COLO668 (cell line): Measurements from ENCODE around the gene CARD9.
"Not testable (repeated sequence)": the region's sequence is repeated elsewhere in the genome, so short reads cannot be mapped to it uniquely, and the experiment has no call there.

Source experiments
- DNase-seq: peaks from one replicate; lab custom pipeline; 2025; ENCODE audit not compliant: unreplicated experiment; lab: John Stamatoyannopoulos, UW

Gene CARD9

GRCh38 chr9:136373300-136374182 is at the start of gene CARD9:
Gene CARD9, minus strand, starts transcription at chr9:136373669. Its CDS starts 1,591 bp downstream, at chr9:136372078.
- no peak for DNase-seq

GRCh38 chr9:136422876-136423275 is 49.4 kb upstream of the CARD9 start:
- no peak for DNase-seq

GRCh38 chr9:136421791-136422190 is 48.3 kb upstream of the CARD9 start:
- DNase-seq: no peak

GRCh38 chr9:136419092-136419420 is 45.6 kb upstream of the CARD9 start:
- no peak for DNase-seq

GRCh38 chr9:136418182-136419091 is 45.0 kb upstream of the CARD9 start:
- no peak for DNase-seq

- DNase-seq: no peak
Measured at GRCh38 chr9:136416914-136417313, 43.4 kb upstream of the CARD9 start.

- no peak for DNase-seq
Measured at GRCh38 chr9:136416427-136416826, 43.0 kb upstream of the CARD9 start.

GRCh38 chr9:136412962-136413361 is 39.5 kb upstream of the CARD9 start:
- no peak for DNase-seq

GRCh38 chr9:136411378-136411777 is 37.9 kb upstream of the CARD9 start:
- no peak for DNase-seq

- peak; percentile 92 for DNase-seq
Measured at GRCh38 chr9:136410500-136411287, 37.2 kb upstream of the CARD9 start, which contains the start of the genes ENTR1 and PMPCA. Gene ENTR1, minus strand, starts transcription at chr9:136410614. Its CDS starts 217 bp downstream, at chr9:136410397. Gene PMPCA, plus strand, starts transcription at chr9:136410658. Its CDS starts 11 bp downstream, at chr9:136410669.

GRCh38 chr9:136409557-136410455 is 36.3 kb upstream of the CARD9 start:
- peak; percentile 53 for DNase-seq

- no peak for DNase-seq
Measured at GRCh38 chr9:136407911-136408310, 34.4 kb upstream of the CARD9 start.

GRCh38 chr9:136407061-136407460 is 33.6 kb upstream of the CARD9 start:
- DNase-seq: not testable (repeated sequence)

GRCh38 chr9:136405904-136406303 is 32.4 kb upstream of the CARD9 start:
- DNase-seq: not testable (repeated sequence)

GRCh38 chr9:136405481-136405880 is 32.0 kb upstream of the CARD9 start:
- DNase-seq: no peak

- no peak for DNase-seq
Measured at GRCh38 chr9:136404801-136405136, 31.3 kb upstream of the CARD9 start.

GRCh38 chr9:136403915-136404800 is 30.7 kb upstream of the CARD9 start:
- DNase-seq: no peak

- DNase-seq: no peak
Measured at GRCh38 chr9:136403538-136403914, 30.1 kb upstream of the CARD9 start.

GRCh38 chr9:136402067-136402466 is 28.6 kb upstream of the CARD9 start:
- DNase-seq: no peak
